ENCODE data around the gene SCN10A. TPM values are rescaled to one million over a fixed set of nuclear protein-coding genes. Genes with fewer than 3 reads are reported as not detected.

The SCN10A gene
- total and polyA plus RNA-seq, 2 experiments from 2014 or later: 0.03 TPM; not detected in 1

DNA sequence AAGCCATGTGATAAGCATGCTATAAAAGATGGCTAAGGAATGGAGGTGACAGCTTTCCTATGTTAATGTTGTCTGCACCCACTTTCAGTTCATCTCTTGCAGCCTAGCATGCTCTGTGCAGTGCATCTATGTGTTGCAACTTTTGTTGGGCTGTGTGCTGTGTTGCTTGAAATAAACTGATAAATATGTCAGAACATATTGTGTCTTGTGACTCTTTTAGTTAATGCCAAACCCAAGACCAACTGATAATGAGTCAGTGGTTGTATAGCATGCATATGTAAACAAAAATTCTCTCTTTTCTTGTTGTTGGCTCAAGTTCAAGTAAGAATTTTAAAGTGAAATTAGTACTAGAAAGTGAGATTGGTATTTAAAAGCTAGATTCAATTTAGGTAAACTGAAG is 37.0 kb upstream of the SCN10A start (continued):
- TF ChIP-seq, protein P1, sequence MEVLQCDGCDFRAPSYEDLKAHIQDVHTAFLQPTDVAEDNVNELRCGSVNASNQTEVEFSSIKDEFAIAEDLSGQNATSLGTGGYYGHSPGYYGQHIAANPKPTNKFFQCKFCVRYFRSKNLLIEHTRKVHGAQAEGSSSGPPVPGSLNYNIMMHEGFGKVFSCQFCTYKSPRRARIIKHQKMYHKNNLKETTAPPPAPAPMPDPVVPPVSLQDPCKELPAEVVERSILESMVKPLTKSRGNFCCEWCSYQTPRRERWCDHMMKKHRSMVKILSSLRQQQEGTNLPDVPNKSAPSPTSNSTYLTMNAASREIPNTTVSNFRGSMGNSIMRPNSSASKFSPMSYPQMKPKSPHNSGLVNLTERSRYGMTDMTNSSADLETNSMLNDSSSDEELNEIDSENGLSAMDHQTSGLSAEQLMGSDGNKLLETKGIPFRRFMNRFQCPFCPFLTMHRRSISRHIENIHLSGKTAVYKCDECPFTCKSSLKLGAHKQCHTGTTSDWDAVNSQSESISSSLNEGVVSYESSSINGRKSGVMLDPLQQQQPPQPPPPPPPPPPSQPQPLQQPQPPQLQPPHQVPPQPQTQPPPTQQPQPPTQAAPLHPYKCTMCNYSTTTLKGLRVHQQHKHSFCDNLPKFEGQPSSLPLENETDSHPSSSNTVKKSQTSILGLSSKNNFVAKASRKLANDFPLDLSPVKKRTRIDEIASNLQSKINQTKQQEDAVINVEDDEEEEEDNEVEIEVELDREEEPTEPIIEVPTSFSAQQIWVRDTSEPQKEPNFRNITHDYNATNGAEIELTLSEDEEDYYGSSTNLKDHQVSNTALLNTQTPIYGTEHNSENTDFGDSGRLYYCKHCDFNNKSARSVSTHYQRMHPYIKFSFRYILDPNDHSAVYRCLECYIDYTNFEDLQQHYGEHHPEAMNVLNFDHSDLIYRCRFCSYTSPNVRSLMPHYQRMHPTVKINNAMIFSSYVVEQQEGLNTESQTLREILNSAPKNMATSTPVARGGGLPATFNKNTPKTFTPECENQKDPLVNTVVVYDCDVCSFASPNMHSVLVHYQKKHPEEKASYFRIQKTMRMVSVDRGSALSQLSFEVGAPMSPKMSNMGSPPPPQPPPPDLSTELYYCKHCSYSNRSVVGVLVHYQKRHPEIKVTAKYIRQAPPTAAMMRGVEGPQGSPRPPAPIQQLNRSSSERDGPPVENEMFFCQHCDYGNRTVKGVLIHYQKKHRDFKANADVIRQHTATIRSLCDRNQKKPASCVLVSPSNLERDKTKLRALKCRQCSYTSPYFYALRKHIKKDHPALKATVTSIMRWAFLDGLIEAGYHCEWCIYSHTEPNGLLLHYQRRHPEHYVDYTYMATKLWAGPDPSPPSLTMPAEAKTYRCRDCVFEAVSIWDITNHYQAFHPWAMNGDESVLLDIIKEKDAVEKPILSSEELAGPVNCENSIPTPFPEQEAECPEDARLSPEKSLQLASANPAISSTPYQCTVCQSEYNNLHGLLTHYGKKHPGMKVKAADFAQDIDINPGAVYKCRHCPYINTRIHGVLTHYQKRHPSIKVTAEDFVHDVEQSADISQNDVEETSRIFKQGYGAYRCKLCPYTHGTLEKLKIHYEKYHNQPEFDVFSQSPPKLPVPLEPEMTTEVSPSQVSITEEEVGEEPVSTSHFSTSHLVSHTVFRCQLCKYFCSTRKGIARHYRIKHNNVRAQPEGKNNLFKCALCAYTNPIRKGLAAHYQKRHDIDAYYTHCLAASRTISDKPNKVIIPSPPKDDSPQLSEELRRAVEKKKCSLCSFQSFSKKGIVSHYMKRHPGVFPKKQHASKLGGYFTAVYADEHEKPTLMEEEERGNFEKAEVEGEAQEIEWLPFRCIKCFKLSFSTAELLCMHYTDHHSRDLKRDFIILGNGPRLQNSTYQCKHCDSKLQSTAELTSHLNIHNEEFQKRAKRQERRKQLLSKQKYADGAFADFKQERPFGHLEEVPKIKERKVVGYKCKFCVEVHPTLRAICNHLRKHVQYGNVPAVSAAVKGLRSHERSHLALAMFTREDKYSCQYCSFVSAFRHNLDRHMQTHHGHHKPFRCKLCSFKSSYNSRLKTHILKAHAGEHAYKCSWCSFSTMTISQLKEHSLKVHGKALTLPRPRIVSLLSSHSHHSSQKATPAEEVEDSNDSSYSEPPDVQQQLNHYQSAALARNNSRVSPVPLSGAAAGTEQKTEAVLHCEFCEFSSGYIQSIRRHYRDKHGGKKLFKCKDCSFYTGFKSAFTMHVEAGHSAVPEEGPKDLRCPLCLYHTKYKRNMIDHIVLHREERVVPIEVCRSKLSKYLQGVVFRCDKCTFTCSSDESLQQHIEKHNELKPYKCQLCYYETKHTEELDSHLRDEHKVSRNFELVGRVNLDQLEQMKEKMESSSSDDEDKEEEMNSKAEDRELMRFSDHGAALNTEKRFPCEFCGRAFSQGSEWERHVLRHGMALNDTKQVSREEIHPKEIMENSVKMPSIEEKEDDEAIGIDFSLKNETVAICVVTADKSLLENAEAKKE (CRISPR knock-in tag; IDR thresholded peaks at IDR 0.05): no peak
- no peak for TF ChIP-seq NANOG (IDR thresholded peaks at IDR 0.05; ENCODE audit: borderline replicate concordance)

DNA sequence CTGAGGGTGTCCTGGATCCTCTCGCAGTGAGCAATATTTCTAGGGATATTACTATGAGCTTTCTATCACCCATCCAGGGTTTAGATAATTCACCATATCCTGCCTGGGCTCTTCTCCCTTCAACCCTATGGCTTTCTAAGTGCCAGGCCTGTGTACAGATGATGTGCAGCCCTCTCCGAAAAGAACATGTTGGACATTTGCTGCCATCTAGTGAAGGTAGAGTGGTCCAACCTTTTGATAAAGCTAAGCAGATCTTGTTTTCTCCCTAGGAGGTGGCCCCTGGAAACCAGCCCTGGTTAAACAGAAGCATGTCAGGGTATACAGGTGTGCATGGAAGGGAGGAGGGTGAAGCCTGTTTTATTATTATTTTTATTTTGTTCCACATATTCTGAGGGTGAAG is 27.9 kb upstream of the SCN10A start:
- no peaks in the 10 kb centered on the region for H3K79me2 ChIP-seq (replicated peaks; ENCODE audit: insufficient read depth)
- peak; percentile 57 for DNase-seq (ENCODE audit: low spot score)
- no peak overlapping the region for H3K4me3 Mint-ChIP-seq

More for the DNA sequence above, 27.9 kb upstream of the SCN10A start:
- H3K36me3 Mint-ChIP-seq (ENCODE audit: low read depth): no peaks in the 10 kb centered on the region
- Histone ChIP-seq H2AFZ (no peak overlapping the region), H3K4me1 (ENCODE audit: insufficient read depth) (no peaks in the 10 kb centered on the region), H3K36me3 (ENCODE audit: insufficient read depth) (no peaks in the 10 kb centered on the region), H3K4me3 (no peak overlapping the region), H3K27ac (ENCODE audit: low read depth) (no peak overlapping the region), H4K20me1 (replicated peaks; ENCODE audit: insufficient read depth) (no peaks in the 10 kb centered on the region; the same call in 1 of the 2 replicates), H3K9me2 (ENCODE audit: insufficient read depth) (peaks cover 10% of the 10 kb centered on the region; the same call in 1 of the 2 replicates), H3F3A (replicated peaks; ENCODE audit: low read depth) (no peaks in the 10 kb centered on the region), H3K4me2 (no peak overlapping the region), H3K27me3 (ENCODE audit: insufficient read depth) (no peaks in the 10 kb centered on the region)
- H3K9me3 Mint-ChIP-seq: no peaks in the 10 kb centered on the region
- ATAC-seq: peak; percentile 74
- H3K27me3 Mint-ChIP-seq (ENCODE audit: insufficient read depth, low read depth, poor library complexity): no peaks in the 10 kb centered on the region
- no peak overlapping the region for H3K27ac Mint-ChIP-seq
- TF ChIP-seq, protein P2, sequence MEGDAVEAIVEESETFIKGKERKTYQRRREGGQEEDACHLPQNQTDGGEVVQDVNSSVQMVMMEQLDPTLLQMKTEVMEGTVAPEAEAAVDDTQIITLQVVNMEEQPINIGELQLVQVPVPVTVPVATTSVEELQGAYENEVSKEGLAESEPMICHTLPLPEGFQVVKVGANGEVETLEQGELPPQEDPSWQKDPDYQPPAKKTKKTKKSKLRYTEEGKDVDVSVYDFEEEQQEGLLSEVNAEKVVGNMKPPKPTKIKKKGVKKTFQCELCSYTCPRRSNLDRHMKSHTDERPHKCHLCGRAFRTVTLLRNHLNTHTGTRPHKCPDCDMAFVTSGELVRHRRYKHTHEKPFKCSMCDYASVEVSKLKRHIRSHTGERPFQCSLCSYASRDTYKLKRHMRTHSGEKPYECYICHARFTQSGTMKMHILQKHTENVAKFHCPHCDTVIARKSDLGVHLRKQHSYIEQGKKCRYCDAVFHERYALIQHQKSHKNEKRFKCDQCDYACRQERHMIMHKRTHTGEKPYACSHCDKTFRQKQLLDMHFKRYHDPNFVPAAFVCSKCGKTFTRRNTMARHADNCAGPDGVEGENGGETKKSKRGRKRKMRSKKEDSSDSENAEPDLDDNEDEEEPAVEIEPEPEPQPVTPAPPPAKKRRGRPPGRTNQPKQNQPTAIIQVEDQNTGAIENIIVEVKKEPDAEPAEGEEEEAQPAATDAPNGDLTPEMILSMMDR (conservative IDR thresholded peaks at IDR 0.05; ENCODE audit: low read depth in 2 of 2): peak; percentile 45 to 73
- TF ChIP-seq, protein P1 (CRISPR knock-in tag; IDR thresholded peaks at IDR 0.05): no peak
- TF ChIP-seq EZH2phosphoT487 (IDR thresholded peaks at IDR 0.05; ENCODE audit: unreplicated experiment): no peak
- H3K4me1 Mint-ChIP-seq: no peaks in the 10 kb centered on the region
